ENCODE data around the gene TOB2.

Gene TOB2

DNA sequence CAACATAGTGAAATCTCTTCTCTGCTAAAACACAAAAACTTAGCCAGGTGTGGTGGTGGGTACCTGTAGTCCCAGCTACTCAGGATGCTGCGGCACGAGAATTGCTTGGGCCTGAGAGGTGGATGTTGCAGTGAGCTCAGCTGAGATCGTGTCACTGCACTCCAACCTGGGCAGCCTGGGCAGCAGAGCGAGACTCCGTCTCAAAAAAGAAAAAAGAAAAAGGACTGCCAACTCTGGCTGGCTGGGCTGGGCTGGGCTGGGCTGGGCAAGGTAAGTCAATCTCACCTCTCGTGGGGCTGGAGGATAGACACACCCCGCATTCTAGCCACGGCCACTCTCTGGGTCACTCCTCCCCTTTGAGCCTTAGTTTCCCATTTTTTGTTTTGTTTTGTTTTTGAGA lies 37.9 kb downstream of the TOB2 start:
- Histone ChIP-seq H3K4me3 (replicated peaks; ENCODE audit: insufficient read depth, low read length) (no peak overlapping the region), H3K27me3 (ENCODE audit: insufficient read depth, poor library complexity, severe bottlenecking) (no peaks in the 10 kb centered on the region), H3K27ac (replicated peaks) (no peak overlapping the region)
- TF ChIP-seq, protein P1, sequence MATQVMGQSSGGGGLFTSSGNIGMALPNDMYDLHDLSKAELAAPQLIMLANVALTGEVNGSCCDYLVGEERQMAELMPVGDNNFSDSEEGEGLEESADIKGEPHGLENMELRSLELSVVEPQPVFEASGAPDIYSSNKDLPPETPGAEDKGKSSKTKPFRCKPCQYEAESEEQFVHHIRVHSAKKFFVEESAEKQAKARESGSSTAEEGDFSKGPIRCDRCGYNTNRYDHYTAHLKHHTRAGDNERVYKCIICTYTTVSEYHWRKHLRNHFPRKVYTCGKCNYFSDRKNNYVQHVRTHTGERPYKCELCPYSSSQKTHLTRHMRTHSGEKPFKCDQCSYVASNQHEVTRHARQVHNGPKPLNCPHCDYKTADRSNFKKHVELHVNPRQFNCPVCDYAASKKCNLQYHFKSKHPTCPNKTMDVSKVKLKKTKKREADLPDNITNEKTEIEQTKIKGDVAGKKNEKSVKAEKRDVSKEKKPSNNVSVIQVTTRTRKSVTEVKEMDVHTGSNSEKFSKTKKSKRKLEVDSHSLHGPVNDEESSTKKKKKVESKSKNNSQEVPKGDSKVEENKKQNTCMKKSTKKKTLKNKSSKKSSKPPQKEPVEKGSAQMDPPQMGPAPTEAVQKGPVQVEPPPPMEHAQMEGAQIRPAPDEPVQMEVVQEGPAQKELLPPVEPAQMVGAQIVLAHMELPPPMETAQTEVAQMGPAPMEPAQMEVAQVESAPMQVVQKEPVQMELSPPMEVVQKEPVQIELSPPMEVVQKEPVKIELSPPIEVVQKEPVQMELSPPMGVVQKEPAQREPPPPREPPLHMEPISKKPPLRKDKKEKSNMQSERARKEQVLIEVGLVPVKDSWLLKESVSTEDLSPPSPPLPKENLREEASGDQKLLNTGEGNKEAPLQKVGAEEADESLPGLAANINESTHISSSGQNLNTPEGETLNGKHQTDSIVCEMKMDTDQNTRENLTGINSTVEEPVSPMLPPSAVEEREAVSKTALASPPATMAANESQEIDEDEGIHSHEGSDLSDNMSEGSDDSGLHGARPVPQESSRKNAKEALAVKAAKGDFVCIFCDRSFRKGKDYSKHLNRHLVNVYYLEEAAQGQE (IDR thresholded peaks at IDR 0.05; ENCODE audit: insufficient replicate concordance, low read depth) = no peak
- TF ChIP-seq SPI1 (IDR thresholded peaks at IDR 0.05; ENCODE audit: borderline replicate concordance, low read depth) (no peak), GABPA (IDR thresholded peaks at IDR 0.05; ENCODE audit: low read depth) (no peak), POLR2AphosphoS5 (IDR thresholded peaks at IDR 0.05; ENCODE audit: low read depth) (no peak)
- TF ChIP-seq, protein P2, sequence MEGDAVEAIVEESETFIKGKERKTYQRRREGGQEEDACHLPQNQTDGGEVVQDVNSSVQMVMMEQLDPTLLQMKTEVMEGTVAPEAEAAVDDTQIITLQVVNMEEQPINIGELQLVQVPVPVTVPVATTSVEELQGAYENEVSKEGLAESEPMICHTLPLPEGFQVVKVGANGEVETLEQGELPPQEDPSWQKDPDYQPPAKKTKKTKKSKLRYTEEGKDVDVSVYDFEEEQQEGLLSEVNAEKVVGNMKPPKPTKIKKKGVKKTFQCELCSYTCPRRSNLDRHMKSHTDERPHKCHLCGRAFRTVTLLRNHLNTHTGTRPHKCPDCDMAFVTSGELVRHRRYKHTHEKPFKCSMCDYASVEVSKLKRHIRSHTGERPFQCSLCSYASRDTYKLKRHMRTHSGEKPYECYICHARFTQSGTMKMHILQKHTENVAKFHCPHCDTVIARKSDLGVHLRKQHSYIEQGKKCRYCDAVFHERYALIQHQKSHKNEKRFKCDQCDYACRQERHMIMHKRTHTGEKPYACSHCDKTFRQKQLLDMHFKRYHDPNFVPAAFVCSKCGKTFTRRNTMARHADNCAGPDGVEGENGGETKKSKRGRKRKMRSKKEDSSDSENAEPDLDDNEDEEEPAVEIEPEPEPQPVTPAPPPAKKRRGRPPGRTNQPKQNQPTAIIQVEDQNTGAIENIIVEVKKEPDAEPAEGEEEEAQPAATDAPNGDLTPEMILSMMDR (IDR thresholded peaks at IDR 0.05; ENCODE audit: insufficient read depth, low read length) = no peak
- no peak for DNase-seq (ENCODE audit: low read depth in 1 of 2, low spot score in 1 of 2)

DNA sequence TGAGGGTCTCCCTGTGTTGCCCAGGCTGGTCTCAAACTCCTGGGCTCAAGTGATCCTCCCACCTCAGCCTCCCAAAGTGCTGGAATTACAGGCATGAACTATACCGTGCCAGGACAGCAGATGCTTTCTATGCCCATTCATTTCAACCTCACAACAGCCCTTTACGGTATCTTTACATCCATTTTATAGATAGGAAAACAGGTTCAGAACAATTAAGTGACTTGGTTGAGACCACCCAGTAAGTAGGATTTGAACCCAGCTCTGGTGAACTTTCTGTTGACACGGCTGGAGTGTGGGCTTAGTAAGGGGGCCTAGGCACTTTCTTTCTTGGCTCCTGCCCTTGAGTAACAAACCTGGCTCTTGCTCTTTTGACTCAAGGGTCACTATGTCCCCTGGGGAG lies 39.2 kb downstream of the TOB2 start:
- Histone ChIP-seq H3K4me3 (replicated peaks; ENCODE audit: insufficient read depth, low read length) (no peak overlapping the region), H3K27me3 (ENCODE audit: insufficient read depth, poor library complexity, severe bottlenecking) (no peaks in the 10 kb centered on the region), H3K27ac (replicated peaks) (no peak overlapping the region)
- no peak for DNase-seq (ENCODE audit: low read depth in 1 of 2, low spot score in 1 of 2)
- TF ChIP-seq GABPA (IDR thresholded peaks at IDR 0.05; ENCODE audit: low read depth) (no peak), SPI1 (IDR thresholded peaks at IDR 0.05; ENCODE audit: borderline replicate concordance, low read depth) (no peak), POLR2AphosphoS5 (IDR thresholded peaks at IDR 0.05; ENCODE audit: low read depth) (no peak)
- TF ChIP-seq, protein P2 (IDR thresholded peaks at IDR 0.05; ENCODE audit: insufficient read depth, low read length) = no peak
- TF ChIP-seq, protein P1 (IDR thresholded peaks at IDR 0.05; ENCODE audit: insufficient replicate concordance, low read depth) = no peak

GRCh38 chr22:41406410-41406809 lies 40.2 kb downstream of the TOB2 start:
- H3K27me3 ChIP-seq (ENCODE audit: insufficient read depth, poor library complexity, severe bottlenecking) = no peaks in the 10 kb centered on the region
- TF ChIP-seq POLR2AphosphoS5 (IDR thresholded peaks at IDR 0.05; ENCODE audit: low read depth) (no peak), GABPA (IDR thresholded peaks at IDR 0.05; ENCODE audit: low read depth) (no peak), SPI1 (IDR thresholded peaks at IDR 0.05; ENCODE audit: borderline replicate concordance, low read depth) (no peak)
- TF ChIP-seq, protein P2 (IDR thresholded peaks at IDR 0.05; ENCODE audit: insufficient read depth, low read length) = no peak
- TF ChIP-seq, protein P1 (IDR thresholded peaks at IDR 0.05; ENCODE audit: insufficient replicate concordance, low read depth) = no peak
- H3K27ac ChIP-seq (replicated peaks) = no peak overlapping the region
- DNase-seq (ENCODE audit: low read depth in 1 of 2, low spot score in 1 of 2) = no peak
- no peak overlapping the region for H3K4me3 ChIP-seq (replicated peaks; ENCODE audit: insufficient read depth, low read length)
